Neuronal stem cell (in vitro differentiated cells): ENCODE data around the gene SPDYE6.
"Not testable (repeated sequence)": the region's sequence is repeated elsewhere in the genome, so short reads cannot be mapped to it uniquely, and the experiment has no call there.

ENCODE experiments used
- DNase-seq: peaks from one replicate; pipeline ENCODE4 v3.0.0-alpha.2; 2013; ENCODE audit warnings: low spot score
- H2AFZ ChIP-seq: one replicate; pipeline ENCODE4 v1.6.1; 2013; ENCODE audit warnings: mild to moderate bottlenecking, low read length, inconsistent platforms
- H2AK5ac ChIP-seq: 2 replicates; pipeline ENCODE4 v1.6.1; 2013; ENCODE audit warnings: low read depth, mild to moderate bottlenecking, inconsistent platforms, low read length, moderate library complexity, mixed read lengths
- H2BK120ac ChIP-seq: 2 replicates; pipeline ENCODE4 v1.6.1; 2013; ENCODE audit warnings: low read depth, mild to moderate bottlenecking, inconsistent platforms, low read length, moderate library complexity, mixed read lengths
- H2BK12ac ChIP-seq: one replicate; pipeline ENCODE4 v1.6.1; 2013; ENCODE audit warnings: low read length, inconsistent platforms
- H2BK15ac ChIP-seq: 2 replicates; pipeline ENCODE4 v1.6.1; 2013; ENCODE audit warnings: mild to moderate bottlenecking, low read length, inconsistent platforms, mixed read lengths
- H2BK5ac ChIP-seq: one replicate; pipeline ENCODE4 v1.6.1; 2013; ENCODE audit warnings: inconsistent platforms, mild to moderate bottlenecking, low read length, moderate library complexity
- H3K14ac ChIP-seq: one replicate; pipeline ENCODE4 v1.6.1; 2013; ENCODE audit warnings: low read length, inconsistent platforms
- H3K18ac ChIP-seq: 2 replicates; pipeline ENCODE4 v1.6.1; 2013; ENCODE audit warnings: low read length, inconsistent platforms
- H3K23ac ChIP-seq: 2 replicates; pipeline ENCODE4 v1.6.1; 2013; ENCODE audit warnings: low read depth, mild to moderate bottlenecking, mixed read lengths, low read length, inconsistent platforms; ENCODE audit not compliant: poor library complexity
- H3K27ac ChIP-seq: replicated peaks from 3 replicates; pipeline ENCODE4 v1.5.1; 2013; ENCODE audit warnings: low read length, inconsistent platforms
- H3K27me3 ChIP-seq, 3 experiments: 2 replicates each; pipeline ENCODE4 v1.6.1; 2013; ENCODE audit warnings: low read length in 3 of 3, mild to moderate bottlenecking in 2 of 3, inconsistent platforms in 1 of 3, low read depth in 1 of 3, mixed read lengths in 1 of 3, moderate library complexity in 1 of 3; ENCODE audit not compliant: control insufficient read depth in 3 of 3, insufficient read depth in 3 of 3
- H3K36me3 ChIP-seq, 2 donors: replicated peaks in 1 of 2; 2 replicates each; pipeline ENCODE4 v1.6.1; 2013; ENCODE audit warnings: low read length in 2 of 2; ENCODE audit not compliant: control insufficient read depth in 2 of 2, insufficient read depth in 2 of 2
- H3K4ac ChIP-seq: 2 replicates; pipeline ENCODE4 v1.6.1; 2013; ENCODE audit warnings: inconsistent platforms, mild to moderate bottlenecking, low read length, moderate library complexity
- H3K4me1 ChIP-seq, 2 donors: 1 replicate in 1 of 2; 2 replicates in 1 of 2; pipeline ENCODE4 v1.6.1; 2013; ENCODE audit warnings: low read length in 2 of 2, low read depth in 1 of 2; ENCODE audit not compliant: control insufficient read depth in 2 of 2, insufficient read depth in 1 of 2
- H3K4me2 ChIP-seq: one replicate; pipeline ENCODE4 v1.6.1; 2013; ENCODE audit warnings: mild to moderate bottlenecking, low read length, inconsistent platforms; ENCODE audit not compliant: insufficient read depth, poor library complexity, severe bottlenecking
- H3K4me3 ChIP-seq, 2 donors: 2 replicates each; pipeline ENCODE4 v1.5.1; 2013; ENCODE audit warnings: low read length in 2 of 2, mild to moderate bottlenecking in 2 of 2, inconsistent platforms in 1 of 2, moderate library complexity in 1 of 2
- H3K79me1 ChIP-seq: one replicate; pipeline ENCODE4 v1.6.1; 2013; ENCODE audit warnings: low read depth, mild to moderate bottlenecking, inconsistent platforms, low read length, moderate library complexity
- H3K9ac ChIP-seq: one replicate; pipeline ENCODE4 v1.6.1; 2013; ENCODE audit warnings: mild to moderate bottlenecking, low read depth, low read length, inconsistent platforms; ENCODE audit not compliant: poor library complexity
- H3K9me3 ChIP-seq, 2 donors: replicated peaks in 1 of 2; 2 replicates each; pipeline versions ENCODE3 to v1.6.1; 2013; ENCODE audit warnings: low read length in 2 of 2, mild to moderate bottlenecking in 2 of 2, inconsistent platforms in 1 of 2, low read depth in 1 of 2, mixed read lengths in 1 of 2, moderate library complexity in 1 of 2; ENCODE audit not compliant: control insufficient read depth in 2 of 2, insufficient read depth in 1 of 2
- H4K8ac ChIP-seq: one replicate; pipeline ENCODE4 v1.6.1; 2013; ENCODE audit warnings: low read depth, mild to moderate bottlenecking, inconsistent platforms, low read length, moderate library complexity
- H4K91ac ChIP-seq: one replicate; pipeline ENCODE4 v1.6.1; 2013; ENCODE audit warnings: low read length, low read depth, mild to moderate bottlenecking, inconsistent platforms; ENCODE audit not compliant: poor library complexity
- WGBS, 2 donors: extraction: QIAGEN DNeasy Blood & Tissue Kit; methylation state at CpG; one replicate each; pipeline ENCODE4 v1.1.7; 2013; ENCODE audit warnings: missing lambda C conversion rate in 2 of 2, mixed read lengths in 1 of 2; ENCODE audit not compliant: insufficient read length in 2 of 2, insufficient replicate concordance in 1 of 2; ENCODE audit errors: extremely low coverage in 2 of 2; 5-methylcytosine and 5-hydroxymethylcytosine counted together

SPDYE6 gene

GRCh38 chr7:102364394-102364886 lies 8.2 kb upstream of the SPDYE6 start:
- not testable (repeated sequence) for H2AK5ac ChIP-seq, H3K79me1 ChIP-seq, H4K91ac ChIP-seq, H4K8ac ChIP-seq, H3K9me3 ChIP-seq, H3K4ac ChIP-seq, H3K27ac ChIP-seq, H3K27me3 ChIP-seq, H2BK15ac ChIP-seq, H3K23ac ChIP-seq, H2BK12ac ChIP-seq, H3K18ac ChIP-seq, H3K4me1 ChIP-seq, H3K14ac ChIP-seq, H2BK5ac ChIP-seq, H2BK120ac ChIP-seq, H3K36me3 ChIP-seq, DNase-seq
- H2AFZ ChIP-seq: peak overlapping the region; percentile 81
- H3K4me3 ChIP-seq: peak overlapping the region; percentile 61 to 86
- peak overlapping the region; percentile 54 for H3K4me2 ChIP-seq
- no CpG with 5 or more reads among the region's 20 CpGs for WGBS, 2 donors
- H3K9ac ChIP-seq: peak overlapping the region; percentile 86

- H3K79me1 ChIP-seq, H2BK120ac ChIP-seq, H3K4me1 ChIP-seq, H2BK15ac ChIP-seq, H3K27me3 ChIP-seq, H3K4ac ChIP-seq, H3K9me3 ChIP-seq, H4K8ac ChIP-seq, H2AK5ac ChIP-seq, H4K91ac ChIP-seq, H2BK12ac ChIP-seq, H2BK5ac ChIP-seq, H3K23ac ChIP-seq, H3K36me3 ChIP-seq: not testable (repeated sequence)
- peak overlapping the region; percentile 81 for H2AFZ ChIP-seq
- peak overlapping the region; percentile 54 for H3K4me2 ChIP-seq
- H3K27ac ChIP-seq: peak overlapping the region; percentile 43
- WGBS, 2 donors: no CpG with 5 or more reads among the region's 76 CpGs
- H3K14ac ChIP-seq: peak overlapping the region; percentile 21
- peak overlapping the region; percentile 83 for H3K18ac ChIP-seq
- H3K9ac ChIP-seq: peak overlapping the region; percentile 86
- peak overlapping the region; percentile 61 to 86 for H3K4me3 ChIP-seq
- peak; percentile 93 for DNase-seq
Measured at GRCh38 chr7:102363549-102364393, 7.5 kb upstream of the SPDYE6 start.

GRCh38 chr7:102346983-102347382 lies 9.3 kb downstream of the SPDYE6 start:
- H2BK12ac ChIP-seq: not testable (repeated sequence)

GRCh38 chr7:102340599-102341368 lies 15.5 kb downstream of the SPDYE6 start:
- no CpG with 5 or more reads among the region's 7 CpGs for WGBS, 2 donors
- H3K4ac ChIP-seq, H2BK5ac ChIP-seq, H3K14ac ChIP-seq, H3K4me3 ChIP-seq, DNase-seq, H2BK120ac ChIP-seq, H3K4me1 ChIP-seq, H3K36me3 ChIP-seq, H4K91ac ChIP-seq, H2BK12ac ChIP-seq, H3K27ac ChIP-seq, H3K18ac ChIP-seq, H3K9me3 ChIP-seq, H3K27me3 ChIP-seq, H2BK15ac ChIP-seq, H3K79me1 ChIP-seq, H2AFZ ChIP-seq, H4K8ac ChIP-seq, H3K4me2 ChIP-seq, H3K9ac ChIP-seq, H2AK5ac ChIP-seq, H3K23ac ChIP-seq: not testable (repeated sequence)

More at GRCh38 chr7:102346983-102347382, 9.3 kb downstream of the SPDYE6 start:
- not testable (repeated sequence) for H3K27me3 ChIP-seq, H3K36me3 ChIP-seq, H3K4me2 ChIP-seq, H2BK120ac ChIP-seq, H3K9me3 ChIP-seq, H3K14ac ChIP-seq, H3K27ac ChIP-seq, DNase-seq, H2BK15ac ChIP-seq, H3K79me1 ChIP-seq, H3K4me3 ChIP-seq, H3K18ac ChIP-seq, H2AFZ ChIP-seq, H3K23ac ChIP-seq, H3K4ac ChIP-seq, H2AK5ac ChIP-seq, H4K91ac ChIP-seq, H3K9ac ChIP-seq, H4K8ac ChIP-seq, H3K4me1 ChIP-seq, H2BK5ac ChIP-seq
- WGBS, 2 donors: no CpG with 5 or more reads among the region's 6 CpGs
